Stimulated activated CD4-positive, alpha-beta T cell treated with anti-CD3 and anti-CD28 coated beads, Interleukin-2, amount 100 ng/mL, for 24 hours (primary cell): ENCODE measurements around the gene SEZ6L2.
"Not testable (repeated sequence)": the region's sequence is repeated elsewhere in the genome, so short reads cannot be mapped to it uniquely, and the experiment has no call there.

Experiments used
- DNase-seq, 2 donors: peaks; one replicate each; pipeline ENCODE4 v3.0.0-alpha.2; 2020

SEZ6L2 gene

GRCh38 chr16:29899516-29900101 is at the start of gene SEZ6L2:
TSS of gene SEZ6L2 (minus strand) at chr16:29899550. CDS start at chr16:29899019, 531 bp downstream.
- peak; percentile 83 to 86 for DNase-seq

GRCh38 chr16:29947897-29948296 is 48.5 kb upstream of the SEZ6L2 start:
- no peak for DNase-seq

- DNase-seq: no peak
Measured at GRCh38 chr16:29943846-29944799, 44.8 kb upstream of the SEZ6L2 start.

GRCh38 chr16:29940656-29941055 is 41.3 kb upstream of the SEZ6L2 start:
- DNase-seq: no peak

GRCh38 chr16:29931750-29932149 is 32.4 kb upstream of the SEZ6L2 start:
- not testable (repeated sequence) for DNase-seq

GRCh38 chr16:29927070-29927905 is 27.9 kb upstream of the SEZ6L2 start:
- DNase-seq: no peak

- DNase-seq: no peak
Measured at GRCh38 chr16:29926711-29927052, 27.3 kb upstream of the SEZ6L2 start.

- peak; percentile 86 to 89 for DNase-seq
Measured at GRCh38 chr16:29925781-29926710, 26.7 kb upstream of the SEZ6L2 start, which contains the start of gene KCTD13. TSS of gene KCTD13 (minus strand) at chr16:29926226. CDS start at chr16:29926033, 193 bp downstream.

- no peak for DNase-seq
Measured at GRCh38 chr16:29925105-29925756, 25.9 kb upstream of the SEZ6L2 start.

GRCh38 chr16:29922986-29923501 is 23.7 kb upstream of the SEZ6L2 start:
- DNase-seq: no peak

- no peak for DNase-seq
Measured at GRCh38 chr16:29922326-29922725, 23.0 kb upstream of the SEZ6L2 start.

GRCh38 chr16:29921034-29921385 is 21.7 kb upstream of the SEZ6L2 start:
- DNase-seq: no peak

GRCh38 chr16:29920288-29921033 is 21.1 kb upstream of the SEZ6L2 start:
- no peak for DNase-seq

GRCh38 chr16:29916979-29917378 is 17.6 kb upstream of the SEZ6L2 start:
- no peak for DNase-seq

- DNase-seq: no peak
Measured at GRCh38 chr16:29915590-29916247, 16.4 kb upstream of the SEZ6L2 start.

GRCh38 chr16:29913514-29913913 is 14.2 kb upstream of the SEZ6L2 start:
- DNase-seq: no peak

- no peak for DNase-seq
Measured at GRCh38 chr16:29912087-29912486, 12.7 kb upstream of the SEZ6L2 start.

- no peak for DNase-seq
Measured at GRCh38 chr16:29911676-29912010, 12.3 kb upstream of the SEZ6L2 start.

GRCh38 chr16:29910819-29911675 is 11.7 kb upstream of the SEZ6L2 start:
- DNase-seq: no peak
